ENCODE measurements around the gene GPR31. TPM values are rescaled to one million over a fixed set of nuclear protein-coding genes. Genes with fewer than 3 reads are reported as not detected.

The GPR31 gene
- total RNA-seq, 2 donors from 2014 or later = not detected

DNA sequence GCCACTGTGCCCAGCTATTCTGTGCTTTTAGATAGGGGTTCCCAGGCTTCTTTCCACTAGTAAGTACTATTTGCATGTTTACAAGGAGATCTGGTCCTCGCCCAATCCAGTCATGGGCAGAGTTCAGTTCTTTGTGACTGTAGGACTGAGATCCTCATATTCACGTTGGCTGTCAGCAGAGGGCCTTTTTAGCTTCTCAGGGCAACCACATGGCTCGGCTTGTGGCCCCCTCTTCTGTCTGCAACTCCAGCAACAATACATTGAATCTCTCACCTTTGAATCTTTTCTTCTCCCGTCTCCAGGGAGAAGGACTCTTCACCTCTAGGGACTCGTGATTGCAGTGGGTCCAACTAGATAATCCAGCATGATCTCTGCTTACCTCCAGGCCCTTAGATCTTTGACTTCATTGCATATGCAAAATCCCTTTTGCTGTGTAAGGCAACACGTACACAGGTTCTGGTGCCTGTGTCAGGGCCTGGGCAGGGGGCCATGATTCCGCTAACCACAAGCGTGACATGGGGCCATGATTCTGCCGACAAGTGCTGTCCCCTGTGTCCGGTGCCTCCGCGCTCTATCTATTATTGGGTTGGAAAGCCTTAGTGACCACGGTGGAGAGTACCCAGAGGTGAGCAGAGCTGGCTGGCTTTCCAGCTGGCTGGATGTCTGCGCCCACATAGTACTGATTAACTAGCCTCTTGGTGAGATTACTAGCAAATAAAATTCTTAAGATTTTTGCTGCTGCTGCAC is 29.8 kb downstream of the GPR31 start:
- H3K9me3 ChIP-seq (ENCODE audit: control insufficient read depth, low read length) = no peaks in the 10 kb centered on the region
- no peaks in the 10 kb centered on the region for H3K27me3 Mint-ChIP-seq (ENCODE audit: insufficient read depth)
- 91 to 93% methylated on average over 8 to 14 of the region's 14 CpGs for WGBS, 2 experiments (ENCODE audit: insufficient coverage in 1 of 2, insufficient read length in 1 of 2)

DNA sequence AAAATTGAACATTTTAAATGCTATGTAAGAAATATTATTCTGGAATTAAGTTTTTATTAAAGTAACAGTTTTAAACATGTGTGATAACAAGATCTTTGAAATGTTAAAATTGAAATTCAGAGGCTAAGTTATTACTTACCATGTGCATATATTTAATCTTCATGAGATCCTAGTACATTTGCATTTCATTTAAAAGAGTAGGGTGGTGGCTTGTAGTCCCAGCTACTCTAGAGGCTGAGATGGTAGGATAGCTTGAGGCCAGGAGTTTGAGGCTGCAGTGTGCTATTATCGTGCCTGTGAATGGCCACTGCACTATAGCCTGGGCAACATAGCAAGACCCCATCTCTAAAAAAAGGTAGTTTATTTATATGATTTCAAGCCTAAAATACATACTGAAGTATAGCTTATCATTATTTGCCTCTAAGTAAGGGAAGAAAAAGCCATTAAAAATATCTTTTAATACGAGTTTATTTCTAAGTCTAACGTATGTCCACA is 31.9 kb downstream of the GPR31 start:
- no peak for DNase-seq
- no peak for TF ChIP-seq CTCF (conservative IDR thresholded peaks at IDR 0.05)
- Histone ChIP-seq H3K36me3 (ENCODE audit: control insufficient read depth, insufficient read depth, low read length) (no peaks in the 10 kb centered on the region), H3K4me1 (ENCODE audit: control insufficient read depth, insufficient read depth, low read length) (no peaks in the 10 kb centered on the region), H3K27ac (ENCODE audit: low read depth, low read length) (no peak overlapping the region), H3K9me3 (ENCODE audit: control insufficient read depth, low read length) (no peaks in the 10 kb centered on the region), H3K27me3 (ENCODE audit: control insufficient read depth, insufficient read depth, low read length, poor library complexity, severe bottlenecking) (no peaks in the 10 kb centered on the region), H3K9ac (ENCODE audit: extremely low read depth, low read length, poor library complexity, severe bottlenecking) (no peak overlapping the region), H3K4me3 (ENCODE audit: low read length) (no peak overlapping the region)
- Mint-ChIP-seq H3K4me3 (no peak overlapping the region), H3K9me3 (no peaks in the 10 kb centered on the region), H3K27ac (no peak overlapping the region), H3K27me3 (ENCODE audit: insufficient read depth) (no peaks in the 10 kb centered on the region), H3K4me1 (peaks cover 5% of the 10 kb centered on the region), H3K36me3 (ENCODE audit: low read depth) (no peaks in the 10 kb centered on the region)
- WGBS, 2 experiments (ENCODE audit: insufficient coverage in 1 of 2, insufficient read length in 1 of 2) = 90 to 91% methylated on average over 2 to 3 of the region's 3 CpGs

More for the DNA sequence above, 29.8 kb downstream of the GPR31 start:
- Mint-ChIP-seq H3K27ac (no peak overlapping the region), H3K4me1 (no peaks in the 10 kb centered on the region), H3K9me3 (no peaks in the 10 kb centered on the region), H3K36me3 (ENCODE audit: low read depth) (no peaks in the 10 kb centered on the region), H3K4me3 (no peak overlapping the region)
- TF ChIP-seq CTCF (conservative IDR thresholded peaks at IDR 0.05) = no peak
- Histone ChIP-seq H3K27ac (ENCODE audit: low read depth, low read length) (no peak overlapping the region), H3K4me3 (ENCODE audit: low read length) (no peak overlapping the region), H3K36me3 (ENCODE audit: control insufficient read depth, insufficient read depth, low read length) (no peaks in the 10 kb centered on the region), H3K4me1 (ENCODE audit: control insufficient read depth, insufficient read depth, low read length) (no peaks in the 10 kb centered on the region), H3K27me3 (ENCODE audit: control insufficient read depth, insufficient read depth, low read length, poor library complexity, severe bottlenecking) (no peaks in the 10 kb centered on the region), H3K9ac (ENCODE audit: extremely low read depth, low read length, poor library complexity, severe bottlenecking) (no peak overlapping the region)
- DNase-seq = no peak

GRCh38 chr6:167125410-167125809 is 32.4 kb downstream of the GPR31 start:
- Mint-ChIP-seq H3K27me3 (ENCODE audit: insufficient read depth) (no peaks in the 10 kb centered on the region), H3K9me3 (peaks cover 4% of the 10 kb centered on the region), H3K4me1 (peaks cover 5% of the 10 kb centered on the region), H3K4me3 (no peak overlapping the region), H3K36me3 (ENCODE audit: low read depth) (no peaks in the 10 kb centered on the region), H3K27ac (no peak overlapping the region)
- TF ChIP-seq CTCF (conservative IDR thresholded peaks at IDR 0.05) = no peak
- no peak for DNase-seq
- Histone ChIP-seq H3K9ac (ENCODE audit: extremely low read depth, low read length, poor library complexity, severe bottlenecking) (no peak overlapping the region), H3K36me3 (ENCODE audit: control insufficient read depth, insufficient read depth, low read length) (no peaks in the 10 kb centered on the region), H3K4me3 (ENCODE audit: low read length) (no peak overlapping the region), H3K27ac (ENCODE audit: low read depth, low read length) (no peak overlapping the region), H3K27me3 (ENCODE audit: control insufficient read depth, insufficient read depth, low read length, poor library complexity, severe bottlenecking) (no peaks in the 10 kb centered on the region), H3K4me1 (ENCODE audit: control insufficient read depth, insufficient read depth, low read length) (no peaks in the 10 kb centered on the region), H3K9me3 (ENCODE audit: control insufficient read depth, low read length) (peaks cover 1% of the 10 kb centered on the region)
- WGBS, 2 experiments (ENCODE audit: insufficient coverage in 1 of 2, insufficient read length in 1 of 2) = 93 to 100% methylated on average over 1 to 4 of the region's 4 CpGs

Data from endodermal cell (in vitro differentiated cells).